HG02943 (cell line): Measurements from ENCODE around the gene BAX.
"Not testable (repeated sequence)": the region's sequence is repeated elsewhere in the genome, so short reads cannot be mapped to it uniquely, and the experiment has no call there.

Experiments used
- ATAC-seq: cut with Tn5 transposase; IDR thresholded peaks from one replicate; pipeline ENCODE4 v1.9.1; 2021; ENCODE audit warnings: mild to moderate bottlenecking, low read depth, moderate library complexity; ENCODE audit not compliant: unreplicated experiment

The BAX gene

DNA sequence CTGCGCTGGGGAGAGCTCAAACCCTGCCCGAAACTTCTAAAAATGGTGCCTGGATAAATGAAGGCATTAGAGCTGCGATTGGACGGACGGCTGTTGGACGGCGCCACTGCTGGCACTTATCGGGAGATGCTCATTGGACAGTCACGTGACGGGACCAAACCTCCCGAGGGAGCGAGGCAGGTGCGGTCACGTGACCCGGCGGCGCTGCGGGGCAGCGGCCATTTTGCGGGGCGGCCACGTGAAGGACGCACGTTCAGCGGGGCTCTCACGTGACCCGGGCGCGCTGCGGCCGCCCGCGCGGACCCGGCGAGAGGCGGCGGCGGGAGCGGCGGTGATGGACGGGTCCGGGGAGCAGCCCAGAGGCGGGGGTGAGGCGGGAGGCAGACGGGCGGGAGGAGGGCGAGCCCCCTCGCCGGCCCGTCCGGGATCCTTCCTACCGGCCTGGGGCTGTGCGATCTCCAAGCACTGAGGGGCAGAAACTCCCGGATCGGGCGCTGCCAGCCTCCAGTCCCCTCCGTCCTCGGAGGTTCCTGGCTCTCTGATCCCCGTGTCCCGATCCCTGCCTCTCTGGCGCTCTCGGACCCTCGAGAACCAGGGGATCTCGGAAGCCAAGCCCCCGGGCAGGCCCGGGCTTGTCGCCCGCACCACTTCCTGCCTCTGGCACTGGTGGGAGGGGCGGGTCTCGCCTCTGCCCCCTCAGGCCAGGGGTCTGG is at the start of gene BAX:
TSS of gene BAX (plus strand) at position 281 of the 713 bp plus-strand sequence. CDS start at position 335, 54 bp downstream.
- ATAC-seq: peak; percentile 78

- no peak for ATAC-seq
Observed at GRCh38 chr19:48905664-48906063, 49.0 kb upstream of the BAX start.

- ATAC-seq: no peak
Observed at GRCh38 chr19:48906324-48906723, 48.4 kb upstream of the BAX start.

DNA sequence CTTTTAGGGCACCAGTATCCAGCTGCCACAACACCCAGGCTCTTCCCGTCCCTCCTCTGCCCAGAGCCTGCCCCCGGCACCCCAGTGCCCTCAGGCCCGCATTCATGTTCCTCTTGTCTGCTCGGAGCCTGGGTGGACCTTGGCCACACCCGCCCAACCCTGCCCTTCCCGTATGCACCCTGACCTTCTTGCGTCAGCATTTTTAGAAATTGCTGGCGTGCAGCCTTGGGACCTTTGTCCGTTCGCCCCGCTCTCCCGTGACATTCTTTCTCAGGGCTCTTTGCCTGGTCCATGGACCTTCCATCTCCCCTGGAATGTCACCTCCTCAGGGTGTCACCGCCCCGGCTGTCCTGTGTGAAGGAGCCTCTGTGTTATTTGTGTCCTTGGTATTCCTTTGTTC is 47.0 kb upstream of the BAX start:
- no peak for ATAC-seq

GRCh38 chr19:48909424-48910077 is 45.1 kb upstream of the BAX start:
- not testable (repeated sequence) for ATAC-seq

- no peak for ATAC-seq
Observed at GRCh38 chr19:48910803-48911202, 43.9 kb upstream of the BAX start.

DNA sequence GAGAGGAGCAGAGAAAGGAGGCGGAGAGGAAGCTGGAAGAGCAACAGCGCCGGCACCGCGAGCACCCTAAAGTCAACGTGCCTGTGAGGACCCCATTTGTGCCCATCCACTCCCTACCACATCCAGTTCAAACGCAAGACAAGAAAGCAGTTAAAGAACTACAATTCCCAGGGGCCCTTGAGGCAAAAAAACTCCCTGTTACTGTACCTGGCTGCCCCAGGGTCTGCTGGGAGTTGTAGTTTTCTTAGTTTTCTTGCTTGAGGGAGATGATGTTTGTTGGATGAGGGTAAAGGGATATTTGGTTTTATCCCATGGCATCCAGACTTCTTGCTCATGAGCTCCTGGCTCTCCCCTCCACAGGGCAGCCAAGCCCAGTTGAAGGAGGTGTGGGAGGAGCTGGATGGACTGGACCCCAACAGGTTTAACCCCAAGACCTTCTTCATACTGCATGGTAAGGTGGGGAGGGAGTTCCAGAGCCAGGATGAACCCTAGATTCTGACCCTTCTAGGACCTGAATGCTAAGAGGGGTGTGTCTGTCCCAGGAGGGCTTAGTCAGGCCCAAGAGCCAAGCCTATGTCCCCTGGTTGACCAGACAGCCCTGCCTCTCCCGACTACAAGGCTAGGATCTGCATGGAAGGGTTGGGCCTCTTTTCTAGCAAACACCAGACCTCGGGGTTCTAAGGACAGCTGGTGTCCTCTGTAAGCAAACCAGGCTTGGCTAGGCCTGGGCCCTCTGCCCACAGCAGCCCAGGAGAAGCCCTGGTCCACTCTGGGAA is 41.4 kb upstream of the BAX start:
- ATAC-seq: no peak

- no peak for ATAC-seq
Observed at GRCh38 chr19:48914181-48914580, 40.5 kb upstream of the BAX start.

DNA sequence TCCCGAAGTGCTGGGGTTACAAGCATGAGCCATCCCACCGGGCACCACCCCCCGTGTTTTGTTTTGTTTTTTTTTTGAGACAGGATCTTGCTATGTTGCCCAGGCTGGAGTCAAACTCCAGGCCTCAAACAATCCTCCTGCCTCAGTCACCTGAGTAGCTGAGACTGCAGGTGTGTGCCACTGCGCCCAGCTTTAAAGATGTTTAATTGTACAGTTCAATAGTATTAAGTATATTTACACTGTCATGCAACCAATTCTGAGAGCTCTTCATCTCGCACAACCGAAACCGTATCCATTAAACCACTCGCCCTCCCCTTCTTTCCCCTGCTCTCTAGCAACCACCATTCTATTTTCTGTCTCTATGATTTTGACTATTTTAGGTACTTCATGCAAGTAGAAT is 38.9 kb upstream of the BAX start:
- no peak for ATAC-seq

- ATAC-seq: no peak
Observed at GRCh38 chr19:48918071-48918470, 36.6 kb upstream of the BAX start.

GRCh38 chr19:48918801-48919247 is 35.9 kb upstream of the BAX start:
- no peak for ATAC-seq

- ATAC-seq: not testable (repeated sequence)
Observed at GRCh38 chr19:48919271-48919670, 35.4 kb upstream of the BAX start.

- no peak for ATAC-seq
Observed at GRCh38 chr19:48920949-48921348, 33.7 kb upstream of the BAX start.

DNA sequence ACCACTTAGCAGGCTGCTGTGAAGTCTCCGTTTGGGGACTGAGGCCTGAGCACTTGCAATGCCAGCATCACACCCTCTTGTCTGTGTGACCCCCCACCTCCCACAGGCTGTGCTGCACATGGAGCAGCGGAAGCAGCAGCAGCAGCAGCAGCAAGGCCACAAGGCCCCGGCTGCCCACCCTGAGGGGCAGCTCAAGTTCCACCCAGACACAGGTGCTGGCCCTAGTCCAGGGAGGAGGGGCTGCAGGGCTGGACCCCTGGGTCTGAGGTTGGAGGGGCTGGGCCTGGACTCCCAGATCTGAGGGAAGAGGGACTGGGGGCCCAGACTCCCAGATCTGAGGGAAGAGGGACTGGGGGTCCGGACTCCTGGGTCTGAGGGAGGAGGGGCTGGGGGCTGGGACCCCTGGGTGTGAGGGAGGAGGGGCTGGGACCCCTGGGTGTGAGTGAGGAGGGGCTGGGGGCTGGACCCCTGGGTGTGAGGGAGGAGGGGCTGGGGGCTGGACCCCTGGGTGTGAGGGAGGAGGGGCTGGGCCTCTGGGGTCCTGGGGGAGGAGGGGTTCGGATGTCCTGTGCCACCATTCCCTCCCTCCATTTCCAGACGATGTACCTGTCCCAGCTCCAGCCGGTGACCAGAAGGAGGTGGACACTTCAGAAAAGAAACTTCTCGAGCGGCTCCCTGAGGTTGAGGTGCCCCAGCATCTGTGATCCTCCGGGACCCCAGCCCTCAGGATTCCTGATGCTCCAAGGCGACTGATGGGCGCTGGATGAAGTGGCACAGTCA is 32.8 kb upstream of the BAX start:
- ATAC-seq: no peak

- ATAC-seq: no peak
Observed at GRCh38 chr19:48922548-48923490, 31.9 kb upstream of the BAX start.

- no peak for ATAC-seq
Observed at GRCh38 chr19:48925240-48925843, 29.3 kb upstream of the BAX start.

GRCh38 chr19:48925890-48926289 is 28.8 kb upstream of the BAX start:
- ATAC-seq: not testable (repeated sequence)

DNA sequence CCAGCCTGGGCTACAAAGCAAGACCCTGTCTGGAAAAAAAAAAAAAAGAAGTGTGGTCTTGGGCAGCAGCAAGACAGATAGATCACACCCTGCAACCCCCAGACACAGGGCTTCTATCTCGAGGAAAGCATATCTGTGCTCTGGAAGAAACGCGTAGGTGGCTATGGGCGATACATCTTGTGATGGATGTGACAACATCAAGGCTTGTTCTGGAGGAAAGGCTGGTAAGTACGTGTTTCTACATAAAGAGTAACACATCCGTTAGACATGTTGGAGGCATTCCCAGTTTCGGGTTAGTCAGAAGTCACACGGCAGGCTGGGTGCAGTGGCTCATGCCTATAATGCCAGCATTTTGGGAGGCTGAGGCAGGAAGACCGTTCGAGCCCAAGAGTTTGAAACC is 27.8 kb upstream of the BAX start:
- ATAC-seq: no peak

DNA sequence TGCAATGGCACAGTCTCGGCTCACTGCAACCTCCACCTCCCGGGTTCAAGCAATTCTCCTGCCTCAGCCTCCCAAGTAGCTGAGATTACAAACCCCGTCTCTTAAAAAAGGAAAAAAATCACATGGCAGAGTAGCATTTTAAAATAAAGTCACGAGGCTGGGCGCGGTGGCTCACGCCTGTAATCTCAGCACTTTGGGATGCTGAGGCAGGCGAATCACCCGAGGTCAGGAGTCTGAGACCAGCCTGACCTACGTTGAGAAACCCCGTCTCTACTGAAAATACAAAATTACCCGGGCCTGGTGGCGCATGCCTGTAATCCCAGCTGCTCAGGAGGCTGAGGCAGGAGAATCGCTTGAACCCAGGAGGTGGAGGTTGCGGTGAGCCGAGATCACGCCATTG is 27.0 kb upstream of the BAX start:
- not testable (repeated sequence) for ATAC-seq
